Measurements from ENCODE around the gene SPAG16.

Gene SPAG16

GRCh38 chr2:214069254-214069653 lies 785.0 kb downstream of the SPAG16 start:
- no peak for DNase-seq (ENCODE audit: low read depth in 2 of 2)

- DNase-seq (ENCODE audit: low read depth in 2 of 2): no peak
Measured at GRCh38 chr2:214075456-214075855, 791.2 kb downstream of the SPAG16 start.

GRCh38 chr2:214076527-214076926 lies 792.3 kb downstream of the SPAG16 start:
- no peak for DNase-seq (ENCODE audit: low read depth in 2 of 2)

- no peak for DNase-seq (ENCODE audit: low read depth in 2 of 2)
Measured at GRCh38 chr2:214077727-214078126, 793.5 kb downstream of the SPAG16 start.

GRCh38 chr2:214079032-214079431 lies 794.8 kb downstream of the SPAG16 start:
- no peak for DNase-seq (ENCODE audit: low read depth in 2 of 2)

- no peak for DNase-seq (ENCODE audit: low read depth in 2 of 2)
Measured at GRCh38 chr2:214088536-214088935, 804.3 kb downstream of the SPAG16 start.

GRCh38 chr2:214096208-214096715 lies 812.0 kb downstream of the SPAG16 start:
- no peak for DNase-seq (ENCODE audit: low read depth in 2 of 2)

GRCh38 chr2:214098811-214099210 lies 814.5 kb downstream of the SPAG16 start:
- no peak for DNase-seq (ENCODE audit: low read depth in 2 of 2)

- no peak for DNase-seq (ENCODE audit: low read depth in 2 of 2)
Measured at GRCh38 chr2:214100488-214100887, 816.2 kb downstream of the SPAG16 start.

- DNase-seq (ENCODE audit: low read depth in 2 of 2): no peak
Measured at GRCh38 chr2:214103276-214104001, 819.2 kb downstream of the SPAG16 start.

GRCh38 chr2:214104219-214104618 lies 820.0 kb downstream of the SPAG16 start:
- no peak for DNase-seq (ENCODE audit: low read depth in 2 of 2)

GRCh38 chr2:214104967-214105366 lies 820.7 kb downstream of the SPAG16 start:
- DNase-seq (ENCODE audit: low read depth in 2 of 2): no peak

GRCh38 chr2:214107726-214108125 lies 823.5 kb downstream of the SPAG16 start:
- DNase-seq (ENCODE audit: low read depth in 2 of 2): no peak

GRCh38 chr2:214108598-214108997 lies 824.3 kb downstream of the SPAG16 start:
- DNase-seq (ENCODE audit: low read depth in 2 of 2): no peak

- no peak for DNase-seq (ENCODE audit: low read depth in 2 of 2)
Measured at GRCh38 chr2:214117054-214117453, 832.8 kb downstream of the SPAG16 start.

- no peak for DNase-seq (ENCODE audit: low read depth in 2 of 2)
Measured at GRCh38 chr2:214126135-214126534, 841.9 kb downstream of the SPAG16 start.

GRCh38 chr2:214127170-214127569 lies 842.9 kb downstream of the SPAG16 start:
- no peak for DNase-seq (ENCODE audit: low read depth in 2 of 2)

- DNase-seq (ENCODE audit: low read depth in 2 of 2): no peak
Measured at GRCh38 chr2:214127571-214127970, 843.3 kb downstream of the SPAG16 start.

- no peak for DNase-seq (ENCODE audit: low read depth in 2 of 2)
Measured at GRCh38 chr2:214128040-214128439, 843.8 kb downstream of the SPAG16 start.

GRCh38 chr2:214130114-214130513 lies 845.9 kb downstream of the SPAG16 start:
- no peak for DNase-seq (ENCODE audit: low read depth in 2 of 2)

- no peak for DNase-seq (ENCODE audit: low read depth in 2 of 2)
Measured at GRCh38 chr2:214135966-214136365, 851.7 kb downstream of the SPAG16 start.

GRCh38 chr2:214138779-214139178 lies 854.5 kb downstream of the SPAG16 start:
- DNase-seq (ENCODE audit: low read depth in 2 of 2): no peak

- DNase-seq (ENCODE audit: low read depth in 2 of 2): no peak
Measured at GRCh38 chr2:214139630-214140284, 855.5 kb downstream of the SPAG16 start.

Data from stimulated activated CD4-positive, alpha-beta T cell treated with anti-CD3 and anti-CD28 coated beads, Interleukin-15, amount 100 ng/mL, for 48 hours (primary cell).